Measurements from ENCODE around the gene LZTR1.

The LZTR1 gene

GRCh38 chr22:21030032-21030431 lies 47.9 kb downstream of the LZTR1 start:
- Histone ChIP-seq H4K8ac (ENCODE audit: low read depth, low read length) (no peak overlapping the region), H2BK5ac (ENCODE audit: low read length) (no peak overlapping the region), H2BK120ac (ENCODE audit: low read depth, low read length) (no peak overlapping the region), H3K27ac (replicated peaks; ENCODE audit: low read length) (no peak overlapping the region), H3K4me3 (ENCODE audit: low read length in 2 of 2) (no peak overlapping the region), H2BK12ac (ENCODE audit: low read length) (no peak overlapping the region), H2AFZ (ENCODE audit: low read length) (no peak overlapping the region), H3K4me2 (ENCODE audit: insufficient read depth, low read length, poor library complexity, severe bottlenecking) (no peak overlapping the region), H3K23ac (ENCODE audit: low read depth, low read length, poor library complexity) (peak overlapping the region; percentile 98), H3K9me3 (replicated peaks in 1 of 2; ENCODE audit: control insufficient read depth in 2 of 2, insufficient read depth in 1 of 2, low read depth in 1 of 2, low read length in 2 of 2) (peaks cover 0 to 2% of the 10 kb centered on the region in 2 donors), H3K4ac (ENCODE audit: low read length) (no peak overlapping the region), H3K79me1 (ENCODE audit: low read depth, low read length) (peaks cover 1% of the 10 kb centered on the region), H3K18ac (ENCODE audit: low read length) (peak overlapping the region; percentile 86), H3K27me3 (ENCODE audit: control insufficient read depth in 3 of 3, insufficient read depth in 3 of 3, low read depth in 1 of 3, low read length in 3 of 3) (peaks cover 0 to 48% (median 18%) of the 10 kb centered on the region in 3 experiments), H2BK15ac (ENCODE audit: low read length) (peak overlapping the region; percentile 73), H3K4me1 (ENCODE audit: control insufficient read depth in 2 of 2, insufficient read depth in 1 of 2, low read depth in 1 of 2, low read length in 2 of 2) (peaks cover 6 to 18% of the 10 kb centered on the region in 2 donors), H3K36me3 (replicated peaks in 1 of 2; ENCODE audit: control insufficient read depth in 2 of 2, insufficient read depth in 2 of 2, low read length in 2 of 2) (no peaks in the 10 kb centered on the region), H2AK5ac (ENCODE audit: low read depth, low read length) (peak overlapping the region; percentile 78), H4K91ac (ENCODE audit: low read depth, low read length, poor library complexity) (no peak overlapping the region), H3K9ac (ENCODE audit: low read depth, low read length, poor library complexity) (no peak overlapping the region), H3K14ac (ENCODE audit: low read length) (peak overlapping the region; percentile 86)
- DNase-seq (ENCODE audit: low spot score): no peak
- WGBS, 2 donors (ENCODE audit: extremely low coverage in 2 of 2, insufficient read length in 2 of 2, insufficient replicate concordance in 1 of 2): no CpG with 5 or more reads among the region's 15 CpGs

GRCh38 chr22:21030621-21031544 lies 48.8 kb downstream of the LZTR1 start:
- Histone ChIP-seq H3K14ac (ENCODE audit: low read length) (peak overlapping the region; percentile 39), H2BK15ac (ENCODE audit: low read length) (peak overlapping the region; percentile 86), H3K79me1 (ENCODE audit: low read depth, low read length) (peaks cover 1% of the 10 kb centered on the region), H3K23ac (ENCODE audit: low read depth, low read length, poor library complexity) (peak overlapping the region; percentile 93), H3K27me3 (ENCODE audit: control insufficient read depth in 3 of 3, insufficient read depth in 3 of 3, low read depth in 1 of 3, low read length in 3 of 3) (peaks cover 0 to 51% (median 18%) of the 10 kb centered on the region in 3 experiments), H4K91ac (ENCODE audit: low read depth, low read length, poor library complexity) (no peak overlapping the region), H2BK5ac (ENCODE audit: low read length) (peak overlapping the region; percentile 77), H4K8ac (ENCODE audit: low read depth, low read length) (no peak overlapping the region), H3K4ac (ENCODE audit: low read length) (no peak overlapping the region), H3K4me1 (ENCODE audit: control insufficient read depth in 2 of 2, insufficient read depth in 1 of 2, low read depth in 1 of 2, low read length in 2 of 2) (peaks cover 6 to 18% of the 10 kb centered on the region in 2 donors), H2AK5ac (ENCODE audit: low read depth, low read length) (peak overlapping the region; percentile 43), H2BK120ac (ENCODE audit: low read depth, low read length) (no peak overlapping the region), H3K9ac (ENCODE audit: low read depth, low read length, poor library complexity) (peak overlapping the region; percentile 75), H2BK12ac (ENCODE audit: low read length) (peak overlapping the region; percentile 89), H3K4me2 (ENCODE audit: insufficient read depth, low read length, poor library complexity, severe bottlenecking) (no peak overlapping the region), H3K4me3 (ENCODE audit: low read length in 2 of 2) (no peak overlapping the region), H3K27ac (replicated peaks; ENCODE audit: low read length) (no peak overlapping the region), H3K36me3 (replicated peaks in 1 of 2; ENCODE audit: control insufficient read depth in 2 of 2, insufficient read depth in 2 of 2, low read length in 2 of 2) (no peaks in the 10 kb centered on the region), H2AFZ (ENCODE audit: low read length) (no peak overlapping the region), H3K9me3 (replicated peaks in 1 of 2; ENCODE audit: control insufficient read depth in 2 of 2, insufficient read depth in 1 of 2, low read depth in 1 of 2, low read length in 2 of 2) (peaks cover 0 to 2% of the 10 kb centered on the region in 2 donors), H3K18ac (ENCODE audit: low read length) (peak overlapping the region; percentile 96)
- WGBS, 2 donors (ENCODE audit: extremely low coverage in 2 of 2, insufficient read length in 2 of 2, insufficient replicate concordance in 1 of 2): no CpG with 5 or more reads among the region's 40 CpGs
- DNase-seq (ENCODE audit: low spot score): no peak

GRCh38 chr22:21031545-21032036 lies 49.5 kb downstream of the LZTR1 start:
- Histone ChIP-seq H3K4me3 (ENCODE audit: low read length in 2 of 2) (no peak overlapping the region), H4K8ac (ENCODE audit: low read depth, low read length) (no peak overlapping the region), H3K9ac (ENCODE audit: low read depth, low read length, poor library complexity) (peak overlapping the region; percentile 75), H3K36me3 (replicated peaks in 1 of 2; ENCODE audit: control insufficient read depth in 2 of 2, insufficient read depth in 2 of 2, low read length in 2 of 2) (no peaks in the 10 kb centered on the region), H2BK15ac (ENCODE audit: low read length) (peak overlapping the region; percentile 86), H3K23ac (ENCODE audit: low read depth, low read length, poor library complexity) (peak overlapping the region; percentile 89), H2AFZ (ENCODE audit: low read length) (no peak overlapping the region), H2BK120ac (ENCODE audit: low read depth, low read length) (no peak overlapping the region), H3K18ac (ENCODE audit: low read length) (peak overlapping the region; percentile 96), H3K4me2 (ENCODE audit: insufficient read depth, low read length, poor library complexity, severe bottlenecking) (peak overlapping the region; percentile 79), H3K4ac (ENCODE audit: low read length) (peak overlapping the region; percentile 56), H3K4me1 (ENCODE audit: control insufficient read depth in 2 of 2, insufficient read depth in 1 of 2, low read depth in 1 of 2, low read length in 2 of 2) (peaks cover 6 to 18% of the 10 kb centered on the region in 2 donors), H2AK5ac (ENCODE audit: low read depth, low read length) (peak overlapping the region; percentile 43), H3K27ac (replicated peaks; ENCODE audit: low read length) (no peak overlapping the region), H2BK12ac (ENCODE audit: low read length) (peak overlapping the region; percentile 78), H3K9me3 (replicated peaks in 1 of 2; ENCODE audit: control insufficient read depth in 2 of 2, insufficient read depth in 1 of 2, low read depth in 1 of 2, low read length in 2 of 2) (peaks cover 0 to 2% of the 10 kb centered on the region in 2 donors), H3K27me3 (ENCODE audit: control insufficient read depth in 3 of 3, insufficient read depth in 3 of 3, low read depth in 1 of 3, low read length in 3 of 3) (peaks cover 0 to 51% (median 18%) of the 10 kb centered on the region in 3 experiments), H4K91ac (ENCODE audit: low read depth, low read length, poor library complexity) (no peak overlapping the region), H2BK5ac (ENCODE audit: low read length) (peak overlapping the region; percentile 77), H3K79me1 (ENCODE audit: low read depth, low read length) (peaks cover 1% of the 10 kb centered on the region), H3K14ac (ENCODE audit: low read length) (peak overlapping the region; percentile 47)
- no peak for DNase-seq (ENCODE audit: low spot score)
- WGBS, 2 donors (ENCODE audit: extremely low coverage in 2 of 2, insufficient read length in 2 of 2, insufficient replicate concordance in 1 of 2): no CpG with 5 or more reads among the region's 18 CpGs
